ENCODE results near the gene HOXA10.

- no peak for TF ChIP-seq POLR2A (IDR thresholded peaks at IDR 0.05; ENCODE audit: low read length)
- no peak for TF ChIP-seq GATA1 (IDR thresholded peaks at IDR 0.05; ENCODE audit: low read depth, low read length)
Measured at GRCh38 chr7:27164045-27164366, 10.1 kb downstream of the HOXA10 start.
